Fibroblast of skin of right quadriceps (primary cell): Measurements from ENCODE around the gene XIAP.

Source experiments
- DNase-seq: peaks from one replicate; pipeline ENCODE4 v3.0.0-alpha.2; 2013

The XIAP gene

DNA sequence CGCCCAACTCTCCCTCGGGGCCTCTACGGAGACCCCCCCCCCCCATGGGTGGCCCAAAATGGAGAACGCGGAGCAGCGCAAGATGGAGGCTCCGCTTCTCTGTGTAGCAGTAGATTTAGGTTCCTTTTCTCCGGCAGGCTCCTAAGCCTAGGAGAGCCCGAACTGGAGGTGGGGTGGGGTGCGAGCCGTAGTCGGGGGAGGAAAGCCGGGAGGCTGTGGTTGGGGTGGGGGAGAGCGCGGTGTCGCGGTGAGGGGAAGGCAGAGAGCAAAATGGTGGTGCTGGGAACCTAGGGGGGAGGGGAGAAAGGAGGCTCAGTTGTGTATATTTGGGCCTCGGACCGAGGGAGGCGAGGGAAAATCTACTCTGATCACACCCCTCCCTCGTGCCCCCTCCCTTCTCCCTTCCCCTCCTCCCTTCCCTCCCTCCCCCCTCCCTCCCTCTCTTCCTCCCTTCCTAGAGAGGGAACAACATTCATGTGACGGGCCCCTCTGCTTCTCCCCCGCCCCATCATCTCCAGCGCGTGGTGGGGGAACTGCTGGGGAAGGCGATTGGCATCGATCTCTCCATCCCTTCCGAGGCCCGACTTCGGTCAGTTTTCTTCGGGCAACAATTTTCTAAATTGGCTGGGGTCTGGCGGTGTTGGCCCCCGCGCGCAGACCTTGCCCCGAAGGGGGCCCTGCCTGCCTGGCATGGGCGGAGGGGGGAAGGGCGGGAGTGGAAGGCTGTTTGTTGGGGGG lies 101.6 kb downstream of the XIAP start, which contains the start of gene STAG2:
Gene STAG2 (plus strand): TSS at position 439 of the 738 bp plus-strand sequence. CDS start 60,922 bp downstream, outside the sequence.
- DNase-seq = peak; percentile 92

DNA sequence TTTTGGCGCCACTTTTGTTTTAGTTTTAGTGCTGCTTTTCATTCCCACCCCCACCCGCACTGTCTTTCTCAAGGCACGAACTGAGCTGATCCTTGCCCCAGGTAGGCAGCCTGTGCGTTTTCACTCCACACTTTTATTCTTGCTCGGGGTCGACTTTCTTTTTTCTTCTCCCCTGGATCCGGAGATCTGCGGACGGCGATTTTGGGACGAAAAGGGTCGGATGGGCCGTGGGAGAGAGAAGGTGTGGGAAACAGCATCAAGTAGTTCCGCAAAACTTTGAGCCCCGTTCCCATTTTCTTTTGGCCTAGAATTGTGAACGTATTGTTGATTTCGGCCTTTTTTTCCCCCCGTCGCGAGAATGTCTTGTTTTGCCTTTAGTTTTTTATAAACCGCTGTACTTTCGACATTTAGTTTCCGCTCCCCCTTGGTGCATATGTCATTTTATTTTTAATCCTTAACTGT lies 102.2 kb downstream of the XIAP start:
- DNase-seq = no peak

- peak; percentile 95 for DNase-seq
These were observed 103.0 kb downstream of the XIAP start for GRCh38 chrX:123962794-123963373.
